OCI-LY3 (cell line): ENCODE measurements around the gene HELT.

Source experiments
- EZH2phosphoT487 ChIP-seq: fragments of 200-600 bp; shearing (Covaris generic); IDR thresholded peaks from 2 replicates; pipeline ENCODE4 v1.6.1; 2018; ENCODE audit warnings: antibody characterized with exemption, mixed run types, low read depth
- TF ChIP-seq, protein P1 (sequence below): fragments of 200-600, 300-600 bp; sonication (generic); IDR thresholded peaks from 2 replicates; pipeline ENCODE4 v1.5.1; 2014; ENCODE audit warnings: antibody characterized with exemption, low read length, low read depth

DNA sequence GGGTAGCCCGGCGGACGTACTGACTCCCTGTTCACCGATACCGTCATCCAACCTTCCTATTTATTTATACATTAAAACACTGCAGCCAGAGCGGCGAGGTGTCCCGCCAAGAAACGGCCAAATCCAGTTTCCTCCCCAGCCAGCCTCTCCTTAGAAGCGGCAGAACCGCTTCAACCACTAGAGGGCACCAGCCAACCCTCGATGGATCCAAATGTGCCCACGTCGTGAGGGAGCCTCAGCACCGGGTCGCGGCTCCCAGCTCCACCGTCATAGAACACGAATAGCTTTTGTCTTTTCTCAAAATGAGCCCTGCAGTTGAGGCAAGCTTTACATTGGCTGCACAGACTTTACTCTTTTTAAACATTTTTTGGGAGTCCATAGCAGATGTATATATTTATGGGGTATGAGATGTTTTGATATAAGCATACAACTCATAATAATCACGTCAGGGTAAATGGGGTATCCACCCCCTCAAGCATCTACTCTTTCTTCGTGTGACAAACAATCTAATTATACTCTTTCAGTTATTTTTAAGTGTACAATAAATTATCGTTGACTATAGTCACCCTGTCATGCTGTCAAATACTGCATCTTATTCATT lies 13.0 kb upstream of the HELT start:
- TF ChIP-seq EZH2phosphoT487, result no peak
- TF ChIP-seq, protein P1, sequence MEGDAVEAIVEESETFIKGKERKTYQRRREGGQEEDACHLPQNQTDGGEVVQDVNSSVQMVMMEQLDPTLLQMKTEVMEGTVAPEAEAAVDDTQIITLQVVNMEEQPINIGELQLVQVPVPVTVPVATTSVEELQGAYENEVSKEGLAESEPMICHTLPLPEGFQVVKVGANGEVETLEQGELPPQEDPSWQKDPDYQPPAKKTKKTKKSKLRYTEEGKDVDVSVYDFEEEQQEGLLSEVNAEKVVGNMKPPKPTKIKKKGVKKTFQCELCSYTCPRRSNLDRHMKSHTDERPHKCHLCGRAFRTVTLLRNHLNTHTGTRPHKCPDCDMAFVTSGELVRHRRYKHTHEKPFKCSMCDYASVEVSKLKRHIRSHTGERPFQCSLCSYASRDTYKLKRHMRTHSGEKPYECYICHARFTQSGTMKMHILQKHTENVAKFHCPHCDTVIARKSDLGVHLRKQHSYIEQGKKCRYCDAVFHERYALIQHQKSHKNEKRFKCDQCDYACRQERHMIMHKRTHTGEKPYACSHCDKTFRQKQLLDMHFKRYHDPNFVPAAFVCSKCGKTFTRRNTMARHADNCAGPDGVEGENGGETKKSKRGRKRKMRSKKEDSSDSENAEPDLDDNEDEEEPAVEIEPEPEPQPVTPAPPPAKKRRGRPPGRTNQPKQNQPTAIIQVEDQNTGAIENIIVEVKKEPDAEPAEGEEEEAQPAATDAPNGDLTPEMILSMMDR, result peak; percentile 55
